Natural killer cell (primary cell): ENCODE data around the gene ST8SIA5. TPM values are rescaled to one million over a fixed set of nuclear protein-coding genes. Genes with fewer than 3 reads are reported as not detected.

Experiments
- ATAC-seq, 3 donors: fragments of 150-1000 bp in 2 of 3; fragments of 200-7000 bp in 1 of 3; cut with Tn5 transposase; 1 replicate in 1 of 3; 2 replicates in 2 of 3; pipeline ENCODE4 v1.10.0; 2021; ENCODE audit warnings: mild to moderate bottlenecking in 2 of 3, moderate library complexity in 2 of 3
- DNase-seq, 2 donors: peaks; one replicate each; pipeline versions ENCODE4 v3.0.0 to v3.0.0-alpha.2; 2013 to 2021; ENCODE audit warnings: mixed read lengths in 1 of 2
- H3K27ac ChIP-seq: one replicate; pipeline ENCODE4 v1.5.1; 2013; ENCODE audit warnings: mild to moderate bottlenecking, low read length
- H3K27me3 ChIP-seq: one replicate; pipeline ENCODE4 v1.6.1; 2013; ENCODE audit warnings: low read length; ENCODE audit not compliant: control insufficient read depth, insufficient read depth
- H3K36me3 ChIP-seq: one replicate; pipeline ENCODE4 v1.6.1; 2013; ENCODE audit warnings: low read length; ENCODE audit not compliant: control insufficient read depth, insufficient read depth
- H3K4me1 ChIP-seq: one replicate; pipeline ENCODE4 v1.6.1; 2013; ENCODE audit warnings: low read length; ENCODE audit not compliant: control insufficient read depth, insufficient read depth
- H3K4me3 ChIP-seq: one replicate; pipeline ENCODE4 v1.5.1; 2013; ENCODE audit warnings: low read length
- H3K9me3 ChIP-seq: one replicate; pipeline ENCODE4 v1.6.1; 2013; ENCODE audit warnings: low read length; ENCODE audit not compliant: control insufficient read depth, insufficient read depth
- H3K27ac Mint-ChIP-seq, 2 donors: one replicate each; pipeline ENCODE4 v1.8.0; 2022; ENCODE audit warnings: mild to moderate bottlenecking in 2 of 2, mixed read lengths in 2 of 2, moderate library complexity in 1 of 2
- H3K27me3 Mint-ChIP-seq, 2 donors: one replicate each; pipeline ENCODE4 v1.8.0; 2022; ENCODE audit warnings: low read depth in 2 of 2, mixed read lengths in 2 of 2
- H3K36me3 Mint-ChIP-seq: one replicate; pipeline ENCODE4 v1.8.0; 2022; ENCODE audit warnings: mixed read lengths
- H3K4me1 Mint-ChIP-seq, 2 donors: one replicate each; pipeline ENCODE4 v1.8.0; 2022; ENCODE audit warnings: mixed read lengths in 2 of 2
- H3K4me3 Mint-ChIP-seq: one replicate; pipeline ENCODE4 v1.8.0; 2022; ENCODE audit warnings: mild to moderate bottlenecking, moderate library complexity, mixed read lengths
- H3K9me3 Mint-ChIP-seq, 2 donors: one replicate each; pipeline ENCODE4 v1.8.0; 2022; ENCODE audit warnings: mixed read lengths in 2 of 2
- CTCF ChIP-seq: fragments of 200-600 bp; IDR thresholded peaks from one replicate; pipeline ENCODE4 v1.8.0; 2022; ENCODE audit warnings: antibody characterized with exemption
- WGBS: methylation state at CpG from one replicate; pipeline ENCODE4 v1.1.7; 2013; ENCODE audit warnings: missing lambda C conversion rate; ENCODE audit not compliant: insufficient coverage; 5-methylcytosine and 5-hydroxymethylcytosine counted together
- intact Hi-C: fragments of 100-400 bp; cut with micrococcal nuclease; formaldehyde crosslinking; loops from one replicate; pipeline ENCODE4 v1.14.2; 2022
- total RNA-seq, 4 donors: library from RNA; stranded (reverse); fragments of 120-200 nt in 1 of 4; gene quantifications; one replicate each; pipeline versions ENCODE4 v1.2.3 to v1.2.4, GENCODE V29; 2013 to 2022

Gene ST8SIA5
- total RNA-seq, 3 donors from 2014 or later (not counting 1 experiment from before 2014, with no cell fraction given), result 0.23 TPM; not detected in 2

- H3K36me3 Mint-ChIP-seq, result no peaks in the 10 kb centered on the region
- no peak for TF ChIP-seq CTCF
- H3K27ac Mint-ChIP-seq, result no peak overlapping the region
- no peaks in the 10 kb centered on the region for H3K36me3 ChIP-seq
- H3K4me3 Mint-ChIP-seq, result no peak overlapping the region
- 58% methylated on average over 10 of the region's 10 CpGs for WGBS
- no peaks in the 10 kb centered on the region for H3K4me1 ChIP-seq
- peaks cover 16 to 27% of the 10 kb centered on the region in 2 donors for H3K27me3 Mint-ChIP-seq
- no peak overlapping the region for H3K4me3 ChIP-seq
- no peak for DNase-seq
- intact Hi-C loops, result no loop called here
- no peak overlapping the region for H3K27ac ChIP-seq
- no peaks in the 10 kb centered on the region for H3K9me3 ChIP-seq
- H3K9me3 Mint-ChIP-seq, result no peaks in the 10 kb centered on the region
- H3K27me3 ChIP-seq, result no peaks in the 10 kb centered on the region
- no peaks in the 10 kb centered on the region for H3K4me1 Mint-ChIP-seq
- peak in 2 of 3 donors; percentile 45 to 54 for ATAC-seq
These were observed 78.0 kb downstream of the ST8SIA5 start for GRCh38 chr18:46678785-46679399.

- Histone ChIP-seq H3K36me3 (no peaks in the 10 kb centered on the region), H3K27me3 (no peaks in the 10 kb centered on the region), H3K4me3 (no peak overlapping the region), H3K9me3 (no peaks in the 10 kb centered on the region), H3K27ac (no peak overlapping the region), H3K4me1 (no peaks in the 10 kb centered on the region)
- Mint-ChIP-seq H3K36me3 (no peaks in the 10 kb centered on the region), H3K4me1 (no peaks in the 10 kb centered on the region), H3K27ac (no peak overlapping the region), H3K4me3 (no peak overlapping the region), H3K9me3 (no peaks in the 10 kb centered on the region), H3K27me3 (peaks cover 16 to 23% of the 10 kb centered on the region in 2 donors)
- TF ChIP-seq CTCF, result no peak
- DNase-seq (no peak), ATAC-seq (no peak)
- 86% methylated on average over 3 of the region's 3 CpGs for WGBS
- intact Hi-C loops, result no loop called here
These were observed 78.8 kb downstream of the ST8SIA5 start for GRCh38 chr18:46678041-46678440.

GRCh38 chr18:46677611-46678010, 79.2 kb downstream of the ST8SIA5 start:
- H3K27me3 ChIP-seq, result no peaks in the 10 kb centered on the region
- Mint-ChIP-seq H3K4me3 (no peak overlapping the region), H3K36me3 (no peaks in the 10 kb centered on the region), H3K27ac (no peak overlapping the region), H3K4me1 (no peaks in the 10 kb centered on the region), H3K9me3 (no peaks in the 10 kb centered on the region), H3K27me3 (peaks cover 16 to 22% of the 10 kb centered on the region in 2 donors)
- DNase-seq (no peak), ATAC-seq (no peak)
- H3K27ac ChIP-seq, result no peak overlapping the region
- WGBS, result 70% methylated on average over 2 of the region's 2 CpGs
- no peak overlapping the region for H3K4me3 ChIP-seq
- H3K36me3 ChIP-seq, result no peaks in the 10 kb centered on the region
- H3K4me1 ChIP-seq, result no peaks in the 10 kb centered on the region
- intact Hi-C loops, result no loop called here
- H3K9me3 ChIP-seq, result no peaks in the 10 kb centered on the region
- TF ChIP-seq CTCF, result no peak
